Effector memory CD4-positive, alpha-beta T cell (primary cell): ENCODE measurements around the gene SOD1.

Experiments
- DNase-seq, 3 donors: peaks; one replicate each; pipeline ENCODE4 v3.0.0-alpha.2; 2020
- H3K27ac ChIP-seq: 2 replicates; pipeline ENCODE4 v1.7.0; 2013; ENCODE audit warnings: mild to moderate bottlenecking, low read length, moderate library complexity; ENCODE audit not compliant: insufficient read depth, poor library complexity, severe bottlenecking
- H3K27me3 ChIP-seq: replicated peaks from 2 replicates; pipeline ENCODE4 v1.7.0; 2013; ENCODE audit warnings: mild to moderate bottlenecking, low read length; ENCODE audit not compliant: insufficient read depth, control insufficient read depth, poor library complexity, severe bottlenecking
- H3K36me3 ChIP-seq: 2 replicates; pipeline ENCODE4 v1.7.0; 2013; ENCODE audit warnings: mild to moderate bottlenecking, low read length, moderate library complexity; ENCODE audit not compliant: control insufficient read depth, insufficient read depth
- H3K4me1 ChIP-seq: 2 replicates; pipeline ENCODE4 v1.7.0; 2013; ENCODE audit warnings: low read length, mild to moderate bottlenecking; ENCODE audit not compliant: control insufficient read depth, insufficient read depth, poor library complexity, severe bottlenecking
- H3K4me3 ChIP-seq: 2 replicates; pipeline ENCODE4 v1.7.0; 2013; ENCODE audit warnings: low read length, low read depth, mild to moderate bottlenecking; ENCODE audit not compliant: insufficient read depth, poor library complexity, severe bottlenecking
- H3K9me3 ChIP-seq: 2 replicates; pipeline ENCODE4 v1.7.0; 2013; ENCODE audit warnings: mild to moderate bottlenecking, low read length, moderate library complexity; ENCODE audit not compliant: control insufficient read depth

SOD1 gene

DNA sequence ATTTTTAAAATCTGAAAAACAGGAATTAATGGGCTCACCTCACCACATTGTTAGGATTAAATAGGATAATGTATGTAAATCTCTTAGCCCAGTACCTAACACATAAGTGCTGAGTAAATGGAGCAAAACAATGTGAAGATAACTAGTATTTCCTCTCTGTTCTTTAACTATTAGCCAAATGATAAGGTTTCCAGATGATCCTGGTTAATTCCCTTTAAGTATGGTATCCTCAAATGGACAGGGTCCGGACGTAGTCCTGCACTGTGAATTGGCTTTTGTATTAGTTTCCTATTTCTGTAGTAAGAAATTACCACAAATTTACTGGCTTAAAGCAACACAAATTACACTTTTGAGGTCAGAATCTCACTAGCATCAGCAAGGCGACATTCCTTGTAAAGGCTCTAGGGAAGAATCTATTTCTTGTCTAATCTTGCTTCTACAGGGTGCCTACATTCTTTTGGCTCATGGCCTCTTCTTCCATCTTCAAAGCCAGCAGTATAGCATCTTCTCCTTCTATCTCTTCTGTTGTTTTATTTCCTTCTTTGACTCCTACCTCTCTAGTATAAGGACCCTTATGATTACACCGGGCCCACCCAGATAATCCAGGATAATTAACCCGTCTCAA lies 55.4 kb downstream of the SOD1 start:
- DNase-seq: no peak
- H3K27ac ChIP-seq: no peak overlapping the region
- no peaks in the 10 kb centered on the region for H3K9me3 ChIP-seq
- H3K27me3 ChIP-seq: no peaks in the 10 kb centered on the region
- H3K36me3 ChIP-seq: no peaks in the 10 kb centered on the region
- no peak overlapping the region for H3K4me3 ChIP-seq
- peaks cover 11% of the 10 kb centered on the region for H3K4me1 ChIP-seq

- Histone ChIP-seq H3K27ac (no peak overlapping the region), H3K9me3 (no peaks in the 10 kb centered on the region), H3K4me1 (peaks cover 11% of the 10 kb centered on the region), H3K4me3 (no peak overlapping the region), H3K27me3 (no peaks in the 10 kb centered on the region), H3K36me3 (no peaks in the 10 kb centered on the region)
- no peak for DNase-seq
Observed at GRCh38 chr21:31716106-31716505, 56.6 kb downstream of the SOD1 start.
